OCI-LY3 (cell line): ENCODE results near the gene COX6B2.
"Not testable (repeated sequence)": the region's sequence is repeated elsewhere in the genome, so short reads cannot be mapped to it uniquely, and the experiment has no call there.

ENCODE experiments used
- H2AFZ ChIP-seq: fragments of 200-600, 300-600 bp; shearing (Covaris generic); 2 replicates; pipeline ENCODE4 v1.6.0; 2014; ENCODE audit warnings: antibody characterized with exemption, low read depth, low read length
- H3K27ac ChIP-seq: fragments of 200-600, 300-600 bp; sonication (generic); 2 replicates; pipeline ENCODE4 v1.5.1; 2014; ENCODE audit warnings: mild to moderate bottlenecking, low read length, moderate library complexity, mixed read lengths
- H3K27me3 ChIP-seq: fragments of 200-600, 300-600 bp; sonication (generic); 2 replicates; pipeline ENCODE4 v1.6.1; 2014; ENCODE audit warnings: low read depth, low read length, mixed read lengths
- H3K36me3 ChIP-seq: fragments of 200-600, 300-600 bp; sonication (generic); replicated peaks from 2 replicates; pipeline ENCODE3; 2014; ENCODE audit warnings: low read depth, low read length, mixed read lengths
- H3K4me1 ChIP-seq: fragments of 300-600, 200-600 bp; sonication (generic); 2 replicates; pipeline ENCODE4 v1.6.1; 2014; ENCODE audit warnings: low read length, mixed read lengths
- H3K4me2 ChIP-seq: fragments of 200-600, 300-600 bp; sonication (generic); 2 replicates; pipeline ENCODE4 v1.6.1; 2014; ENCODE audit warnings: low read length, mixed read lengths
- H3K4me3 ChIP-seq: fragments of 300-600, 200-600 bp; sonication (generic); 2 replicates; pipeline ENCODE4 v1.5.1; 2014; ENCODE audit warnings: antibody characterized with exemption, mild to moderate bottlenecking, low read length, moderate library complexity
- H3K79me2 ChIP-seq: fragments of 300-600, 200-600 bp; shearing (Covaris generic); 2 replicates; pipeline ENCODE4 v1.6.1; 2014; ENCODE audit warnings: mild to moderate bottlenecking, low read length, mixed read lengths
- H3K9ac ChIP-seq: fragments of 300-600, 200-600 bp; shearing (Covaris generic); 2 replicates; pipeline ENCODE4 v1.6.0; 2014; ENCODE audit warnings: mild to moderate bottlenecking, low read length, moderate library complexity
- H3K9me3 ChIP-seq: fragments of 200-600, 300-600 bp; shearing (Covaris generic); 2 replicates; pipeline ENCODE4 v1.6.1; 2014; ENCODE audit warnings: low read length, mixed read lengths; ENCODE audit not compliant: insufficient read depth
- H4K20me1 ChIP-seq: fragments of 200-600, 300-600 bp; sonication (generic); 2 replicates; pipeline ENCODE4 v1.6.1; 2016; ENCODE audit warnings: low read length, mixed read lengths; ENCODE audit not compliant: insufficient read depth
- CTCF ChIP-seq: fragments of 200-600, 300-600 bp; sonication (generic); IDR thresholded peaks from 2 replicates; pipeline ENCODE4 v1.5.1; 2014; ENCODE audit warnings: antibody characterized with exemption, low read length, low read depth
- EZH2phosphoT487 ChIP-seq: fragments of 200-600 bp; shearing (Covaris generic); IDR thresholded peaks from 2 replicates; pipeline ENCODE4 v1.6.1; 2018; ENCODE audit warnings: antibody characterized with exemption, mixed run types, low read depth

COX6B2 gene, protein sequence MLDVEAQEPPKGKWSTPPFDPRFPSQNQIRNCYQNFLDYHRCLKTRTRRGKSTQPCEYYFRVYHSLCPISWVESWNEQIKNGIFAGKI

DNA sequence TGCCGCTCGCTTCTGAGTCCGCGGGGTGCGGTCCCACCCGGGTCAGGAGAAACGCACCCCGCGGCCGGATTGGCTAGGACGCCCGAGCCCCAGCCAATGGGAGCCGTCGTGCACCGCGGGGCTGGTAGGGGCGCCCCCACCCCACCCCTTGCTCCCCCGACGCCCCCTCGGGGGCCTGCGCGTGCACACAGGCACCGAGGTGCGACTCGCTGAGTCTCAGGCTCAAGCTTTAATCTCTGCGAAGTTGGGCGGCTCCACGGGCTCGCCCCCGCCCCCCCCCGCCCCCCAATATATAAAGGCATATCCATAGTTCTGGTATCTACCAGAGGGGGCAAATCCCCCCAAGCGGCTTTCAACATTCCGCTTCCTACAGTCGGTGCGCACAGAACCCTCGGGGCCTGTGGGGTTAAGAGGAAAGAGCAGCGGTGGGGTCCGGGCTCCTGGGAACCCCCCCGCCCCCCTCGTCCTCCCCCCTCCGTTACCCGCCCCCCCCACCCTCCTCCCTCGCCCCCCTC, at the start of gene COX6B2:
COX6B2 (minus strand) TSS at position 22 of the 515 bp plus-strand sequence. CDS start 198 bp downstream, outside the sequence.
- Histone ChIP-seq H3K9ac (no peak within 1 kb of the TSS), H3K36me3 (no peaks in the 10 kb centered on the region), H3K4me1 (no peaks in the 10 kb centered on the region), H3K9me3 (no peaks in the 10 kb centered on the region), H3K4me2 (no peak within 1 kb of the TSS), H3K27me3 (peaks cover 5% of the 10 kb centered on the region; the same call in 1 of the 2 replicates), H3K27ac (no peak within 1 kb of the TSS), H3K79me2 (no peaks in the 10 kb centered on the region), H2AFZ (no peak within 1 kb of the TSS), H4K20me1 (no peaks in the 10 kb centered on the region), H3K4me3 (no peak within 1 kb of the TSS)
- TF ChIP-seq EZH2phosphoT487, result no peak
- TF ChIP-seq CTCF, result no peak

GRCh38 chr19:55402509-55402908, 48.0 kb upstream of the COX6B2 start:
- H3K27ac ChIP-seq, result no peak overlapping the region
- H2AFZ ChIP-seq, result no peak overlapping the region
- H3K4me1 ChIP-seq, result peaks cover 24% of the 10 kb centered on the region
- no peak for TF ChIP-seq CTCF
- H3K36me3 ChIP-seq, result peaks cover 57% of the 10 kb centered on the region
- H3K27me3 ChIP-seq, result no peaks in the 10 kb centered on the region
- peaks cover 67% of the 10 kb centered on the region for H4K20me1 ChIP-seq
- no peaks in the 10 kb centered on the region for H3K9me3 ChIP-seq
- H3K79me2 ChIP-seq, result peaks cover 47% of the 10 kb centered on the region
- no peak overlapping the region for H3K4me3 ChIP-seq
- H3K9ac ChIP-seq, result no peak overlapping the region
- no peak overlapping the region for H3K4me2 ChIP-seq

DNA sequence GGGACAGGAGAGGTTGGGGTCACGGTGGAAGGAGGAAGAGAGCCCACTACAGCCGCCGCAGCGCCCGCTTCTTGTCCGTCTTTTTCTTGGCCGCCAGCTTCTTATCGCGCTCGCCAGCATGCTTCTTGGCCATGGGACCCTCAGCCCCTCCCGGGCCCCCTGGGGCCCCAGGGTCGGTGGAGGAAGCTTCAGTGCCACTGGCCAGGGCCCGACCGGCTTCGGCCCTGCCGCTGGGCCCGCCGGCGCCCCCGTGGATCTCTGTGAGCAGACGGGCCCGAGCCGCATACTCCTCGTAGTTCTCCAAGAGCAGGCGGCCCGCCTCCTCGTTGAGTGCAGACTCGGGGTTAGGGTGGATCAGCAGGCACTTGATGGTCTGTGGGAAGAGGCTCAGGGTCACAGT, 46.9 kb upstream of the COX6B2 start:
- H3K9ac ChIP-seq, H3K27ac ChIP-seq, H2AFZ ChIP-seq, H3K4me2 ChIP-seq, H3K9me3 ChIP-seq, H3K4me3 ChIP-seq, H3K27me3 ChIP-seq: not testable (repeated sequence)
- Histone ChIP-seq H4K20me1 (peaks cover 64% of the 10 kb centered on the region), H3K79me2 (peaks cover 36% of the 10 kb centered on the region), H3K36me3 (peaks cover 47% of the 10 kb centered on the region), H3K4me1 (peaks cover 23% of the 10 kb centered on the region)

DNA sequence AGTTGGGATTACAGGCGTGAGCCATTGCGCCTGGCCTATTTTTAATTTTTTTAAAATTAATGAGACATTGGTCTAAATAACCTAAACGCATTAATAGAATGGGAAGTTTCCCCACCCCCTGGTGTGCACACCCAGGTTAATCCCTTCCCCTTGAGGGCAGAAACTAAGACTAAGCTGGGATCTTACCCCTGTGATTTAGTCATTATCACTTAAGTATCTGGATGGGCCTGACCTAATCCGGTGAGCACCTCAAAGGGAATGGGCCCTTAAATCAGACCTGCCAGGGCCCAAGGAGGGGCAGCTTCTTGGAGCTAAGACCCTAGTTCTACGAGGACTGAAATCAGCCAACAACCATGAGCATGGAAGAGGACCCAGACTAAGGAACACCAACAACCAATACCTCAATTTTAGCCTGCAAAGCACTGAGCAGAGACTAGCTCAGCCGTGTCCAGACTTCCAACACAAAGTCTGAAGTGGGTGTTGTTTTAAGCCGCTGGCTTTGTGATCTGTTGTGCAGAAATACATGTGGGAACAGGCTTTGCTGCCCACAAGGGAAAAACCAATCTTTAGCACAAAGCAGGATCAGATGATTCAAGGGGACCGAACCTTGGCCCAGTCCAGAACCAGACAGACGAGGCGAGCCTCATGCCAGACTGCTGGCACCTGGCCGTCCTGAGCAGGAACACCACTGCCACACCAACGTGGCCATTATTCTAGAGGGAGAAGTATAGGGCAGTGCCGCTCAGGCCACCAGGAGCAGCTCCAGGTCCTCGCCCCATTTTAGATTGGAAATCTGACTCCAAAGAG, 46.0 kb upstream of the COX6B2 start:
- Histone ChIP-seq H3K9ac (no peak overlapping the region), H3K27ac (no peak overlapping the region), H3K36me3 (peaks cover 38% of the 10 kb centered on the region)

More for the DNA sequence above, 46.0 kb upstream of the COX6B2 start:
- no peak overlapping the region for H3K4me3 ChIP-seq
- H3K4me2 ChIP-seq, result no peak overlapping the region
- H2AFZ ChIP-seq, result no peak overlapping the region
- TF ChIP-seq CTCF (no peak), EZH2phosphoT487 (no peak)
- H3K79me2 ChIP-seq, result peaks cover 27% of the 10 kb centered on the region
- H3K4me1 ChIP-seq, result peaks cover 14% of the 10 kb centered on the region
- H3K27me3 ChIP-seq, result no peaks in the 10 kb centered on the region
- H4K20me1 ChIP-seq, result peaks cover 55% of the 10 kb centered on the region
- H3K9me3 ChIP-seq, result no peaks in the 10 kb centered on the region
